IMR-90 (cell line): ENCODE data around the gene PON1. TPM values are rescaled to one million over a fixed set of nuclear protein-coding genes. Genes with fewer than 3 reads are reported as not detected.

ENCODE experiments used
- ATAC-seq: fragments of 200-7000 bp; cut with Tn5 transposase; 2 replicates; pipeline ENCODE4 v1.9.1; 2020; ENCODE audit warnings: low read depth, mild to moderate bottlenecking, moderate library complexity
- BruUV-seq: library from RNA; stranded (reverse); fragments of 400-500 nt; replicated peaks from 2 replicates; lab custom pipeline; 2021; lab: Mats Ljungman, UMichigan
- CTCF ChIA-PET: fragments of 300-600 bp; formaldehyde crosslinking; extraction: SDS; loops from one replicate; lab custom pipeline; 2021; ENCODE audit warnings: antibody characterized with exemption; lab: Yijun Ruan, JAX
- POLR2A ChIA-PET: fragments of 300-600 bp; sonication (Branson Sonifier 250); formaldehyde crosslinking; loops from one replicate; lab custom pipeline; 2022; ENCODE audit warnings: antibody characterized with exemption; ENCODE audit not compliant: unreplicated experiment; lab: Charles Lee
- DNase-seq: peaks from one replicate; pipeline ENCODE4 v3.0.0; 2013
- H2AFZ ChIP-seq: replicated peaks from 2 replicates; pipeline ENCODE3; 2013; ENCODE audit warnings: low read length, mild to moderate bottlenecking; ENCODE audit not compliant: poor library complexity
- H2AK5ac ChIP-seq: 2 replicates; pipeline ENCODE4 v1.6.1; 2013; ENCODE audit warnings: low read depth, low read length, inconsistent platforms
- H2AK9ac ChIP-seq: replicated peaks from 2 replicates; pipeline ENCODE3; 2013; ENCODE audit warnings: mild to moderate bottlenecking, low read depth, low read length, moderate library complexity; ENCODE audit not compliant: poor library complexity
- H2BK120ac ChIP-seq: 2 replicates; pipeline ENCODE4 v1.6.1; 2013; ENCODE audit warnings: low read depth, low read length, inconsistent platforms
- H2BK15ac ChIP-seq: 3 replicates; pipeline ENCODE4 v1.6.1; 2013; ENCODE audit warnings: low read depth, low read length, inconsistent platforms
- H2BK20ac ChIP-seq: 2 replicates; pipeline ENCODE4 v1.6.1; 2013; ENCODE audit warnings: low read depth, mild to moderate bottlenecking, inconsistent platforms, low read length, moderate library complexity
- H2BK5ac ChIP-seq: 2 replicates; pipeline ENCODE4 v1.6.1; 2013; ENCODE audit warnings: mild to moderate bottlenecking, low read depth, low read length, inconsistent platforms; ENCODE audit not compliant: poor library complexity, severe bottlenecking
- H3K14ac ChIP-seq: replicated peaks from 2 replicates; pipeline ENCODE4 v1.6.1; 2013; ENCODE audit warnings: low read depth, low read length, inconsistent platforms
- H3K18ac ChIP-seq: 2 replicates; pipeline ENCODE4 v1.6.1; 2013; ENCODE audit warnings: low read depth, low read length, control low read depth
- H3K23ac ChIP-seq: 2 replicates; pipeline ENCODE4 v1.6.1; 2013; ENCODE audit warnings: low read depth, low read length, inconsistent platforms
- H3K27ac ChIP-seq: 2 replicates; pipeline ENCODE4 v1.5.1; 2013; ENCODE audit warnings: mild to moderate bottlenecking, control low read depth, low read length; ENCODE audit not compliant: insufficient read depth
- H3K27me3 ChIP-seq: 2 replicates; pipeline ENCODE4 v1.6.1; 2013; ENCODE audit warnings: low read length; ENCODE audit not compliant: control insufficient read depth, insufficient read depth
- H3K36me3 ChIP-seq: 2 replicates; pipeline ENCODE4 v1.6.1; 2013; ENCODE audit warnings: low read length, mixed read lengths; ENCODE audit not compliant: control insufficient read depth, insufficient read depth
- H3K4ac ChIP-seq: 2 replicates; pipeline ENCODE4 v1.6.1; 2013; ENCODE audit warnings: low read depth, low read length, inconsistent platforms
- H3K4me1 ChIP-seq: 2 replicates; pipeline ENCODE4 v1.6.1; 2013; ENCODE audit warnings: low read length, mixed read lengths; ENCODE audit not compliant: control insufficient read depth, insufficient read depth
- H3K4me2 ChIP-seq: 2 replicates; pipeline ENCODE4 v1.6.1; 2013; ENCODE audit warnings: low read depth, mild to moderate bottlenecking, control low read depth, low read length, moderate library complexity
- H3K4me3 ChIP-seq: 2 replicates; pipeline ENCODE4 v1.5.1; 2013; ENCODE audit warnings: low read depth, mild to moderate bottlenecking, control low read depth, low read length, moderate library complexity; ENCODE audit not compliant: insufficient read depth
- H3K56ac ChIP-seq: 2 replicates; pipeline ENCODE4 v1.6.1; 2013; ENCODE audit warnings: low read length, inconsistent platforms; ENCODE audit not compliant: insufficient read depth; ENCODE audit errors: extremely low read depth
- H3K79me1 ChIP-seq, 2 experiments: 2 replicates each; pipeline ENCODE4 v1.6.1; 2013; ENCODE audit warnings: low read length in 2 of 2, inconsistent platforms in 1 of 2, low read depth in 1 of 2
- H3K9ac ChIP-seq: 2 replicates; pipeline ENCODE4 v1.6.1; 2013; ENCODE audit warnings: low read depth, low read length, control low read depth
- H3K9me1 ChIP-seq: 2 replicates; pipeline ENCODE4 v1.6.1; 2013; ENCODE audit warnings: low read length, inconsistent platforms; ENCODE audit not compliant: insufficient read depth
- H3K9me3 ChIP-seq: 2 replicates; pipeline ENCODE4 v1.6.1; 2013; ENCODE audit warnings: low read length; ENCODE audit not compliant: control insufficient read depth, insufficient read depth
- H4K20me1 ChIP-seq: 2 replicates; pipeline ENCODE4 v1.6.1; 2013; ENCODE audit warnings: low read length, inconsistent platforms; ENCODE audit not compliant: insufficient read depth
- H4K5ac ChIP-seq: 2 replicates; pipeline ENCODE4 v1.6.1; 2013; ENCODE audit warnings: mild to moderate bottlenecking, low read depth, low read length, control low read depth
- H4K8ac ChIP-seq, 2 experiments: 2 replicates each; pipeline ENCODE4 v1.6.1; 2013; ENCODE audit warnings: low read depth in 2 of 2, low read length in 2 of 2, control low read depth in 1 of 2, inconsistent platforms in 1 of 2
- H4K91ac ChIP-seq: 2 replicates; pipeline ENCODE4 v1.6.1; 2013; ENCODE audit warnings: low read depth, low read length, inconsistent platforms; ENCODE audit not compliant: insufficient read depth
- BHLHE40 ChIP-seq: fragments of 150-350 bp; IDR thresholded peaks from 2 replicates; pipeline ENCODE4 v1.6.1; 2016; ENCODE audit warnings: mild to moderate bottlenecking, low read depth, low read length
- RCOR1 ChIP-seq: IDR thresholded peaks from 2 replicates; pipeline ENCODE4 v1.6.1; 2012; ENCODE audit warnings: mild to moderate bottlenecking, low read length, improper control_type of control experiment; ENCODE audit not compliant: insufficient replicate concordance
- RFX5 ChIP-seq: IDR thresholded peaks from 2 replicates; pipeline ENCODE4 v1.8.0; 2012; ENCODE audit warnings: low read depth, mild to moderate bottlenecking, low read length, moderate library complexity
- WGBS, 2 experiments: methylation state at CpG; one replicate each; pipeline versions ENCODE4 v1.1.5 to v1.1.7; 2013; ENCODE audit warnings: missing lambda C conversion rate in 2 of 2; ENCODE audit not compliant: insufficient read length in 1 of 2; ENCODE audit errors: extremely low coverage in 2 of 2; 5-methylcytosine and 5-hydroxymethylcytosine counted together
- dilution Hi-C: fragments of 300-500 bp; cut with HindIII; formaldehyde crosslinking; loops from one replicate; pipeline ENCODE4 v1.14.3; 2018; ENCODE audit warnings: low sequenced_read_pairs; ENCODE audit not compliant: unreplicated experiment
- in situ Hi-C: fragments of 300-500 bp; cut with MboI; formaldehyde crosslinking; loops from 3 replicates; pipeline ENCODE4 v1.14.3; 2019; ENCODE audit warnings: low sequenced_read_pairs, inconsistent platforms, mixed read lengths
- intact Hi-C: fragments of 100-400 bp; cut with micrococcal nuclease; formaldehyde crosslinking; loops from 2 replicates; pipeline ENCODE4 v1.10.0; 2022
- polyA plus RNA-seq, 3 experiments: library from polyadenylated mRNA; depleted of rRNA; stranded (reverse); fragments of >200 nt; gene quantifications; 2 replicates each; pipeline ENCODE4 v1.2.3, GENCODE V29; 2012; ENCODE audit warnings: low replicate concordance in 1 of 3
- total RNA-seq: library from RNA; depleted of rRNA; stranded (reverse); fragments of >200 nt; gene quantifications from 2 replicates; pipeline ENCODE4 v1.2.3, GENCODE V29; 2012

PON1 gene
- total and polyA plus RNA-seq, 2 of the 4 experiments (the other 2 are of a cell fraction) = not detected

- H3K9me1 ChIP-seq = no peaks in the 10 kb centered on the region
- no peak overlapping the region for H2AK9ac ChIP-seq
- no peaks in the 10 kb centered on the region for H3K4me1 ChIP-seq
- H2BK120ac ChIP-seq = no peak overlapping the region
- in situ Hi-C loops (no loop called here), intact Hi-C loops (no loop called here), dilution Hi-C loops (no loop called here)
- DNase-seq = no peak
- no peaks in the 10 kb centered on the region for H3K27me3 ChIP-seq
- no peak overlapping the region for H2AK5ac ChIP-seq
- no TSS peak for BruUV-seq
- no peak overlapping the region for H3K14ac ChIP-seq
- H3K4ac ChIP-seq = no peak overlapping the region
- H3K27ac ChIP-seq = no peak overlapping the region
- no peaks in the 10 kb centered on the region for H3K36me3 ChIP-seq
- H3K18ac ChIP-seq = no peak overlapping the region
- H4K91ac ChIP-seq = no peak overlapping the region
- no peak overlapping the region for H4K5ac ChIP-seq
- H3K56ac ChIP-seq = no peak overlapping the region
- H3K9ac ChIP-seq = no peak overlapping the region
- no peak for ATAC-seq
- H2BK15ac ChIP-seq = no peak overlapping the region
- no peak overlapping the region for H2BK20ac ChIP-seq
- no peak overlapping the region for H3K4me2 ChIP-seq
- H4K20me1 ChIP-seq = no peaks in the 10 kb centered on the region
- no peak overlapping the region for H3K4me3 ChIP-seq
- TF ChIP-seq RFX5 (no peak), BHLHE40 (no peak), RCOR1 (no peak)
- no peaks in the 10 kb centered on the region for H3K79me1 ChIP-seq
- ChIA-PET POLR2A (no interaction called here), CTCF (no interaction called here)
- H2AFZ ChIP-seq = no peak overlapping the region
- WGBS, 2 experiments = 33% methylated on average over 1 of the region's 2 CpGs; no CpG with 5 or more reads in 1 of the 2 experiments
- H3K23ac ChIP-seq = no peak overlapping the region
- no peak overlapping the region for H2BK5ac ChIP-seq
- H4K8ac ChIP-seq = no peak overlapping the region
- H3K9me3 ChIP-seq = no peaks in the 10 kb centered on the region
Observed at GRCh38 chr7:95279417-95279816, 44.9 kb downstream of the PON1 start.
